GM23248 (cell line): Measurements from ENCODE around the gene MMP23B. TPM values are rescaled to one million over a fixed set of nuclear protein-coding genes. Genes with fewer than 3 reads are reported as not detected.

Source experiments
- DNase-seq: peaks from one replicate; pipeline ENCODE4 v3.0.0-alpha.2; 2015
- H2AFZ ChIP-seq: fragments of 200-600 bp; sonication (generic); 2 replicates; pipeline ENCODE4 v1.6.1; 2016; ENCODE audit warnings: antibody characterized with exemption
- H3F3A ChIP-seq: fragments of 200-600 bp; sonication (generic); 2 replicates; pipeline ENCODE4 v1.6.1; 2016; ENCODE audit warnings: mild to moderate bottlenecking, antibody characterized with exemption, mixed run types; ENCODE audit not compliant: insufficient read depth
- H3K27ac ChIP-seq: fragments of 200-600 bp; sonication (generic); 2 replicates; pipeline ENCODE4 v1.5.1; 2016; ENCODE audit warnings: mild to moderate bottlenecking
- H3K27me3 ChIP-seq: fragments of 200-600 bp; sonication (generic); replicated peaks from 2 replicates; pipeline ENCODE4 v1.6.1; 2016; ENCODE audit warnings: mild to moderate bottlenecking; ENCODE audit not compliant: insufficient read depth
- H3K36me3 ChIP-seq: fragments of 200-600 bp; sonication (generic); 2 replicates; pipeline ENCODE4 v1.6.1; 2016; ENCODE audit warnings: low read depth, mild to moderate bottlenecking
- H3K4me1 ChIP-seq: fragments of 200-600 bp; sonication (generic); 2 replicates; pipeline ENCODE4 v1.6.1; 2016; ENCODE audit warnings: mild to moderate bottlenecking; ENCODE audit not compliant: insufficient read depth
- H3K4me2 ChIP-seq: fragments of 200-600 bp; sonication (generic); one replicate; pipeline ENCODE4 v1.6.1; 2016; ENCODE audit warnings: mild to moderate bottlenecking; ENCODE audit not compliant: unreplicated experiment
- H3K4me3 ChIP-seq: fragments of 200-600 bp; sonication (generic); 2 replicates; pipeline ENCODE4 v1.5.1; 2016; ENCODE audit warnings: mild to moderate bottlenecking
- H3K79me2 ChIP-seq: fragments of 200-600 bp; sonication (generic); 2 replicates; pipeline ENCODE4 v1.6.1; 2016; ENCODE audit warnings: mild to moderate bottlenecking; ENCODE audit not compliant: insufficient read depth
- H3K9ac ChIP-seq: fragments of 200-600 bp; sonication (generic); 2 replicates; pipeline ENCODE4 v1.6.1; 2016; ENCODE audit warnings: mild to moderate bottlenecking
- H3K9me2 ChIP-seq: fragments of 200-600 bp; sonication (generic); 2 replicates; pipeline ENCODE4 v1.6.1; 2016; ENCODE audit warnings: mixed run types, mild to moderate bottlenecking, moderate library complexity; ENCODE audit not compliant: insufficient read depth
- H3K9me3 ChIP-seq: fragments of 200-600 bp; sonication (generic); one replicate; pipeline ENCODE4 v1.6.1; 2017; ENCODE audit warnings: low read depth
- H4K20me1 ChIP-seq: fragments of 200-600 bp; sonication (generic); 2 replicates; pipeline ENCODE4 v1.6.0; 2016; ENCODE audit not compliant: insufficient read depth
- EZH2 ChIP-seq: fragments of 200-600 bp; sonication (generic); IDR thresholded peaks from 2 replicates; pipeline ENCODE4 v1.6.1; 2018; ENCODE audit warnings: antibody characterized with exemption, mild to moderate bottlenecking; ENCODE audit not compliant: insufficient read depth, poor library complexity, severe bottlenecking
- EZH2phosphoT487 ChIP-seq: fragments of 200-600 bp; sonication (generic); IDR thresholded peaks from 2 replicates; pipeline ENCODE4 v1.6.1; 2018; ENCODE audit warnings: antibody characterized with exemption, moderate library complexity, mild to moderate bottlenecking, low read depth; ENCODE audit not compliant: insufficient read depth
- WGBS, 2 experiments: methylation state at CpG; one replicate each; pipeline ENCODE4 v1.1.6; 2015 to 2017; ENCODE audit warnings: low lambda C conversion rate in 2 of 2, low coverage in 1 of 2; ENCODE audit errors: missing lambda C conversion rate in 2 of 2; 5-methylcytosine and 5-hydroxymethylcytosine counted together
- in situ Hi-C: fragments of 300-500 bp; cut with MboI; formaldehyde crosslinking; loops from 2 replicates; pipeline ENCODE4 v1.15.0; 2020
- polyA plus RNA-seq: library from polyadenylated mRNA; unstranded; fragments of >200 nt; fragmentation: Nextera tagmentation; extraction: Ambion mirVana; gene quantifications from 2 replicates; pipeline ENCODE4 v1.2.1, GENCODE V29; 2016
- total RNA-seq: library from RNA; depleted of rRNA; stranded (reverse); fragments of >200 nt; shearing (Covaris generic); gene quantifications from 2 replicates; pipeline ENCODE4 v1.2.3, GENCODE V29; 2014; rRNA removed

Gene MMP23B
- total RNA-seq (not detected in 2 replicates), polyA plus RNA-seq (1.1 TPM in 1 of 2 replicates, not detected in the other)

GRCh38 chr1:1631782-1632420 is at the start of gene MMP23B:
MMP23B (plus strand) TSS chr1:1632173; CDS start chr1:1632219, 46 bp downstream.
- Histone ChIP-seq H3K9me3 (no peaks in the 10 kb centered on the region), H4K20me1 (no peaks in the 10 kb centered on the region), H3K9me2 (no peaks in the 10 kb centered on the region), H2AFZ (no peak within 1 kb of the TSS), H3K9ac (no peak within 1 kb of the TSS), H3F3A (no peaks in the 10 kb centered on the region), H3K27me3 (peaks cover 4% of the 10 kb centered on the region), H3K79me2 (no peaks in the 10 kb centered on the region), H3K27ac (no peak within 1 kb of the TSS), H3K4me1 (no peaks in the 10 kb centered on the region), H3K36me3 (no peaks in the 10 kb centered on the region), H3K4me2 (no peak within 1 kb of the TSS), H3K4me3 (no peak within 1 kb of the TSS)
- in situ Hi-C loops, result no loop called here
- peak; percentile 20 for DNase-seq
- WGBS, 2 experiments, result 6% methylated on average over 30 to 46 of the region's 48 CpGs
- TF ChIP-seq EZH2phosphoT487 (0 out of 2 replicates have a peak, but pooled peaks have one; percentile 16), EZH2 (no peak)

GRCh38 chr1:1582585-1583346 is 49.2 kb upstream of the MMP23B start:
- Histone ChIP-seq H2AFZ (no peak overlapping the region), H4K20me1 (no peaks in the 10 kb centered on the region), H3F3A (no peaks in the 10 kb centered on the region), H3K4me2 (no peak overlapping the region), H3K4me1 (no peaks in the 10 kb centered on the region), H3K9me3 (no peaks in the 10 kb centered on the region), H3K4me3 (no peak overlapping the region), H3K79me2 (no peaks in the 10 kb centered on the region), H3K27me3 (peaks cover 23% of the 10 kb centered on the region), H3K36me3 (no peaks in the 10 kb centered on the region), H3K9me2 (no peaks in the 10 kb centered on the region), H3K27ac (no peak overlapping the region), H3K9ac (no peak overlapping the region)
- in situ Hi-C loops, result no loop called here
- DNase-seq, result no peak
- TF ChIP-seq EZH2 (no peak), EZH2phosphoT487 (no peak)
- 64 to 67% methylated on average over 9 of the region's 9 CpGs for WGBS, 2 experiments

- Histone ChIP-seq H3K36me3 (no peaks in the 10 kb centered on the region), H3K9me3 (no peaks in the 10 kb centered on the region), H3F3A (no peaks in the 10 kb centered on the region), H3K27ac (no peak overlapping the region), H3K4me2 (no peak overlapping the region), H3K9ac (no peak overlapping the region), H3K27me3 (peaks cover 23% of the 10 kb centered on the region), H2AFZ (no peak overlapping the region), H4K20me1 (no peaks in the 10 kb centered on the region), H3K9me2 (no peaks in the 10 kb centered on the region), H3K4me1 (no peaks in the 10 kb centered on the region), H3K79me2 (no peaks in the 10 kb centered on the region), H3K4me3 (no peak overlapping the region)
- TF ChIP-seq EZH2phosphoT487 (no peak), EZH2 (no peak)
- DNase-seq, result no peak
- in situ Hi-C loops, result no loop called here
- 70 to 71% methylated on average over 21 to 23 of the region's 23 CpGs for WGBS, 2 experiments
These were observed 48.5 kb upstream of the MMP23B start for GRCh38 chr1:1583347-1584010.

GRCh38 chr1:1591452-1591851 is 40.5 kb upstream of the MMP23B start:
- 88 to 89% methylated on average over 13 of the region's 13 CpGs for WGBS, 2 experiments
- H4K20me1 ChIP-seq, result no peaks in the 10 kb centered on the region
- peaks cover 9% of the 10 kb centered on the region; the same call in 1 of the 2 replicates for H3K27me3 ChIP-seq
- no peaks in the 10 kb centered on the region for H3K79me2 ChIP-seq
- H3K9ac ChIP-seq, result no peak overlapping the region
- H3F3A ChIP-seq, result no peaks in the 10 kb centered on the region
- TF ChIP-seq EZH2phosphoT487, result no peak
- no peak for TF ChIP-seq EZH2
- no peak overlapping the region for H3K4me2 ChIP-seq
- no peak overlapping the region for H3K27ac ChIP-seq
- peak; percentile 45 for DNase-seq
- no peak overlapping the region for H3K4me3 ChIP-seq
- in situ Hi-C loops, result no loop called here
- H2AFZ ChIP-seq, result no peak overlapping the region
- no peaks in the 10 kb centered on the region for H3K9me3 ChIP-seq
- H3K9me2 ChIP-seq, result no peaks in the 10 kb centered on the region
- no peaks in the 10 kb centered on the region for H3K36me3 ChIP-seq
- no peaks in the 10 kb centered on the region for H3K4me1 ChIP-seq
